GM12891 (cell line): ENCODE data around the gene DNM2.
"Not testable (repeated sequence)": the region's sequence is repeated elsewhere in the genome, so short reads cannot be mapped to it uniquely, and the experiment has no call there.

ENCODE experiments used
- DNase-seq: peaks from one replicate; pipeline ENCODE4 v3.0.0; 2011; ENCODE audit warnings: low spot score; ENCODE audit not compliant: insufficient read length
- FAIRE-seq: peaks from 2 replicates; lab custom pipeline; 2011; peaks lifted over from hg19 to GRCh38; lab: Jason Lieb, UNC
- PAX5 ChIP-seq: IDR thresholded peaks from 2 replicates; pipeline ENCODE4 v1.6.1; 2011; ENCODE audit warnings: low read length, moderate library complexity, mild to moderate bottlenecking; ENCODE audit not compliant: insufficient read depth, severe bottlenecking
- POLR2A ChIP-seq: IDR thresholded peaks from 2 replicates; pipeline ENCODE4 v1.6.1; 2011; ENCODE audit warnings: low read depth, low read length, control low read depth
- POLR2AphosphoS5 ChIP-seq: IDR thresholded peaks from 2 replicates; pipeline ENCODE4 v1.6.1; 2011; ENCODE audit warnings: low read depth, low read length, control low read depth
- POU2F2 ChIP-seq: IDR thresholded peaks from 2 replicates; pipeline ENCODE4 v1.6.1; 2011; ENCODE audit warnings: low read depth, mild to moderate bottlenecking, control low read depth, low read length, moderate library complexity
- SPI1 ChIP-seq: IDR thresholded peaks from 2 replicates; pipeline ENCODE4 v1.6.1; 2011; ENCODE audit warnings: low read depth, low read length, control low read depth
- TAF1 ChIP-seq: IDR thresholded peaks from 2 replicates; pipeline ENCODE4 v1.6.1; 2011; ENCODE audit warnings: low read depth, low read length, control low read depth

DNM2 gene

GRCh38 chr19:10872546-10873107, 154.7 kb downstream of the DNM2 start:
- FAIRE-seq (no peak), DNase-seq (no peak)
- TF ChIP-seq TAF1 (no peak), POLR2AphosphoS5 (no peak), PAX5 (no peak), SPI1 (no peak), POLR2A (no peak), POU2F2 (no peak)

DNA sequence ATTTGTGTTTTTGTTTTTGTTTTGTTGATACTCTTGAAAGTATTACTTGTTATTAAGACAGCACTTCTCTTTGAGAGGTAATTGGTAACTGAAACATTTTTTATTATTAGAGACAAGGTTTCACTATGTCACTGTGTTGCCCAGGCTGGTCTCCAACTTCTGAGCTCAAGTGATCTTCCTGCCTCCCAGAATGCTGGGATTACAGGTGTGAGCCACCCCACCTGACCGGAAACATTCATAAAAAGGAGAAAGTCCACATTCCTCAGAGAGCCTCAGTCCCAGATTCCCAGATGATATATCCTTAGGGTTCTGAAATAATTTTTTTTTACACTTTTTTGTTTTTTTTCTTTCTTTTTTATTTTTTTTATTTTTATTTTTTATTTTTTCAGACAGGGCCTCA, 156.1 kb downstream of the DNM2 start:
- TF ChIP-seq PAX5 (no peak), TAF1 (no peak), POLR2AphosphoS5 (no peak), POLR2A (no peak), SPI1 (no peak), POU2F2 (no peak)
- FAIRE-seq (no peak), DNase-seq (no peak)

DNA sequence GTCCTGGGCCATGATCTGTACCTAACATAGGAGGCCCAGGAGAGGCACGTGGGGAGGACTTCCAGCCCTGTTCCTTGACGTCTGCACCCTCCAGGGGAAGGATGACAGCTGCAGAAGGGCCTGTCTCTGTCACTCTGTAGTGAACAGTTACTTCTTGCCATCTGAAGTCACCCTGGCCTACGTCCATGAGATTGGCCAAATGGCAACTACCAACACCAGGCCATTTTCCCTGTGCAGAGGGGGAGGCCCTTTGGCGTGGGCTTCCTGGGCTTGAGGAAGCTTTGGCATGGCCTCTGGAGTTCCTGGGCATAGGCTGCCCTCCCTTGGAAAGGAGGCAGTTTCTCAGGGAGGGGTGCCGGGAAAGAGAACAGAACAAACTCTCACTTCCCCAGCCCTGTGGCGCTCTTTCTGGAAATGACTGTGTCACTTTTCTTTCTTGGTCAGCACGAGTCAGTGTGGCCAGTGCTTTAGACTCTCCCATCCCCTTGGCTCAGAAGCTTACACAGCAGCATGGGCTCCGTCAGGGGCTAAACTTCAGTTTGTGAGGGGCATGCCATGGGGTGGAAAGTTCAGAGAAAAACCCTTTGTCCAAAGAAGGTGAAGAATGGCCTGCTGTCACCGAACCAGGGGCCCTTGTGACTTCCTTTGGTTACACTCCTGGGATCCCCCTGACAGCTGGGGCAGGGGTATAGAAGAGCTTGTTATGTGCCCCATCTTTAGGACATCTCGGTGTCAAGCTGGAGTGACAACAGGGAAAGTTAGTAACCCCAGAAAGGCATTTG, 158.8 kb downstream of the DNM2 start:
- DNase-seq = no peak
- TF ChIP-seq PAX5 = peak; percentile 8
- peak; percentile 38; the same call in 1 of the 2 replicates for TF ChIP-seq POLR2A
- TF ChIP-seq SPI1 = peak; percentile 99
- TF ChIP-seq POLR2AphosphoS5 = no peak; the same call in 1 of the 2 replicates
- TF ChIP-seq POU2F2 = 0 out of 2 replicates have a peak, but pooled peaks have one; percentile 50
- no peak; the same call in 1 of the 2 replicates for TF ChIP-seq TAF1
- FAIRE-seq = peak; percentile 84

- DNase-seq, FAIRE-seq: not testable (repeated sequence)
Observed at GRCh38 chr19:10877608-10878007, 159.7 kb downstream of the DNM2 start.

- TF ChIP-seq POLR2A (no peak), SPI1 (no peak), POLR2AphosphoS5 (no peak), PAX5 (no peak), TAF1 (no peak), POU2F2 (no peak)
- FAIRE-seq (no peak), DNase-seq (no peak)
Observed at GRCh38 chr19:10878253-10878652, 160.4 kb downstream of the DNM2 start.
